Left renal pelvis (tissue), 4 donors: Measurements from ENCODE around the gene LMOD2. TPM values are rescaled to one million over a fixed set of nuclear protein-coding genes. Genes with fewer than 3 reads are reported as not detected.

ENCODE experiments used
- DNase-seq, 4 donors: peaks; one replicate each; pipeline ENCODE4 v3.0.0-alpha.2; 2013; ENCODE audit warnings: low read depth in 4 of 4, low spot score in 3 of 4
- polyA plus RNA-seq, 4 donors: library from polyadenylated mRNA; unstranded; fragments of 120-200 nt; gene quantifications; one replicate each; pipeline ENCODE4 v1.2.1, GENCODE V29; 2013; ENCODE audit not compliant: insufficient read length in 4 of 4

LMOD2 gene
- polyA plus RNA-seq, 4 donors, result not detected

DNA sequence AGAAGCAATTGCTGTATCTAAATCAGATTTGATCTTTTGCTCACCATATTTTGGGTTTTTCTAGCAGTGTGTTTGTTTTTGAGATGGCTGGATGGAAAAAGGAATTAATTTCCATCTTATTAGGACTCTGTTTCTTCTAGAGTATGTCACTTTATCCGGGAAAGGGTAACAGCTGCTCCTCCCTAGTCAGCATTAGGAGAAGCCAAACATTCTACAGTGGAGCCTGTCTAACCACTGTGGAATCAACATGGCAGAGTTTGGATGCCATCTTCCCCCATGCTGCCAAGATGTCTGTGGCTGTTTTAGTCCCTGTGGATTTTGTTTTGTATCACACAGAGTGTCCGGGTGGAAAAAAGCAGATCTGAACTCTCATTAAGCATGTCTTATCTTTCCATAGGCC is 16.0 kb upstream of the LMOD2 start:
- no peak for DNase-seq

DNA sequence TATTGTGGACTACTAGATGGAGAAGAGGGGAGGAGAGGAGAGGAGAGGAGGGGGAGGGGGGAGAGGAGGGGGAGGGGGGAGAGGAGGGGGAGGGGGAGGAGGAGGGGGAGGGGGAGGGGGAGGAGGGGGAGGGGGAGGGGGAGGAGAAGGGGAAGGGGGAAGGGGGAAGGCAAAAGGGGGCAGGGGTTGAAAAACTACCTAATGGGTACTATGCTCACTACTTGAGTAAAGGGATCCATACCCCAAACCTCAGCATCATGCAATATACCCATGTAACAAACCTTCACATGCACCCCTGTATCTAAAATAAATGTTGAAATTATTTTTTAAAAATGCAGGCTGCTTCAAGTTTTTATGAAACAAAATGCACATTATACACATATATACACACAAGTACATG is 15.1 kb upstream of the LMOD2 start:
- no peak for DNase-seq

- DNase-seq, result no peak
These were observed 13.8 kb upstream of the LMOD2 start for GRCh38 chr7:123641901-123642300.

- DNase-seq, result peak in 1 of 4 donors; percentile 32
These were observed 11.9 kb upstream of the LMOD2 start for GRCh38 chr7:123643495-123644441.

- no peak for DNase-seq
These were observed 10.2 kb upstream of the LMOD2 start for GRCh38 chr7:123645516-123645915.

- DNase-seq, result no peak
These were observed 8.4 kb upstream of the LMOD2 start for GRCh38 chr7:123647106-123647730.

DNA sequence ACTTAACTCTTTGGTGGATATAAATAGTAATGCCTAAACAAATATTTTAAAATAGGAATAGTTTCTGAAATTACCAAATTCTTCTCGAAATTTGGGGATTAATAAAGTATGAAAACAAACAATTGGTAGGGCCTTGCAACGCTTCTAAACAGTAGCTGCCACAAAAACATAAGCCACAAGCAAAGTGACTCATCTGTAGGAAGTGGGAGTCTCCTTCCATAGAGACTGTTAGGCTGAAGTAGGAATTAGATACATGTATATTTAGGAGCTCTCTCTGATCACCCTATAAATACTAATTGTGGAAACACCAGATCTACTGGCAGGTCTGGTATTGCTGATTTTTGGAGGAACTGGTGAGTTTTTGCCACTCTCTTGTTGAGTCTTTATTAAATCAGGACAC is 5.7 kb upstream of the LMOD2 start:
- no peak for DNase-seq

DNA sequence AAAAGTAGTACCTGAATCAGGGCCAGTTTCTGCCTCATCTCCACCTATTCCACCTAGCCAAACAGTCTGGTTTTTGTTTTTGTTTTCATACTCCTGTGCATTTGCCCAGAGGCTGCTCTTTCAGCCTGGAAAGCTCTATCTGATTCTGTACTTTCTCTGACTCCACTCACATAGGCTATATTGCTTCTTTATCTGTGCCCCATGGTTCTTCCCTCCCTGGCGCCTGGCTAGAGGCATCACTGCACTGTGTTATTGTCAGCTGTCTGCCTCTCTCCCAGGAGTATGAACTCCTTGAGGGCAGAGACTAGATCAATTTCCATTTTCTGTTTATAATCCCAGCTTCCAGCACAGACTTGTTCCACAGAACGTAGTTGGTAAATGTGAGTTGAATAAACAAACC is 5.1 kb upstream of the LMOD2 start:
- no peak for DNase-seq

GRCh38 chr7:123652406-123652805 is 3.3 kb upstream of the LMOD2 start:
- DNase-seq, result no peak

DNA sequence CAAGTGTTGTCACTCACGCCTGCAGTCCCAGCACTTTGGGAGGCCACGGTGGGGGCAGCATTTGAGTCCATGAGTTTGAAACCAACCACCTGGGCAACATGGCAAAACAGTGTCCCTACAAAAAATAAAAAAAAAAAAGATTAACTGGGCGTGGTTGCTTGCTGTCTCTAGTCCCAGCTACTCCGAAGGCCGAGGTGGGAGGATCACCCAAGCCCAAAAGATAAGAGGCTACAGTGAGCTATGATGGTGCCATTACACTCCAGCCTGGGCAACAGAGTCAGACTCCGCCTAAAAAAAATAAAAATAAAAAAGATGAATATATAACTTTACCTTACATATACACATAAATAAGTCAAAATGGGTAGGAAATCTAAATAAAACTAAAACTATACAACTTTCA is 2.5 kb upstream of the LMOD2 start:
- DNase-seq, result no peak

GRCh38 chr7:123656544-123657303 is 1.1 kb downstream of the LMOD2 start:
- no peak for DNase-seq

GRCh38 chr7:123657304-123657685 is 1.6 kb downstream of the LMOD2 start:
- no peak for DNase-seq

DNA sequence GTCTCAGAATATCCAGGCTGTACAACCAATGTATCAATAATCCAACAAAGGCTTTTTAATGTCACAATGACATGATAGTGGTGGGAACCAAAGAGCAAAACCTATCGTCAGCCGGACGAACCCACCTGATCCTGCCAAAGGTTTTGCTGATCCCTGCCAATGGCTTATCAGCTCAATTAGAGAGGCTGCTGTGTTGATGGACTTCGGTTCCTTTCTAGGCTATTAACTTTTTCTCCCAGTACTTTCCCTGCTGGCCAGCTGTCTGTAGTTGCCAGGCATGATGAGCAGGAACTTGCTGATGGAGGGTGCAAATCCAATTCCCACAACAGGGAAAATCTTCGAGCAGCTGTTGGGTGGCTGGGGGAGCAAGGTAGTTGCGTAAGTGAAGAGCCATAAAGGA is 2.4 kb downstream of the LMOD2 start:
- no peak for DNase-seq

DNA sequence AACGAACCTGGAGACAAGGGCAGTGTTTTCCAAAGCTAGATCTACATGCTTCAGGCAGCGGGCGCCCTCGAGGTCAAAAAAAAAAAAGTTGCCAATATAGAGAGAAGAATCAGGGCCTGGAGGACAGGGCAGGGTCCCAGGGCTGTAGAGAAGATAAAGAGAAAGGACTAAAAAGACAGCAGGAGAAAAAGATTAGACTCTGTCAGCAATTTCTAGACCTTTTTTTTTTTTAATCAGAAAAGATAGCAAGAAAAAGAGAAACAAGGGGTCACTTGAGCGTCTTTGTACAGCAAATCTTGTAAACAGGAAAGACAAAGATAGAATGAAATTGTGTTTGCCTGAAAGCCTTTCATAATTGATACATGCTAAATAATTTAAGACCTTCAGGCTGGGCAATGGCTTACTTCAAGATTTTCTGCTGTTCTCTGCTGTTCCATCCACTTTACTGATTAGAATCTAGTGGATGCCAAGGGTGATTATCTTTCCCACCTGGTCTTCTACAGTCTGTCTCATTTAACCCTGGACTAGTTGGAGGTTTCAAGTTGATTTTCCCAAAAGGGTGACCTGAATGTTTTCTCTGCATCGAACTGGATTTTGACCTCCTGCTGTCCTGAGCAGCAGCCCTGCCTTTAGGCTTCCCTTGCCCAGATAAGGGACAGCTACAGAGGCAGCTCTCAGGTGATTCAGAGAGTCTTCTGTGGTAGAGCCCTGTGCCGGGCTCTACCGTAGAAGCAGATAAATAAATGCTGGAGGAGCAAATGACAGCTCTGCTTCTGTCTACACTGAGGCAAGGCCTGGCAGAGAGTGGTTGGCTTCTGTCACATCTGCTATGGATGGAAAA is 5.1 kb downstream of the LMOD2 start:
- DNase-seq, result no peak

GRCh38 chr7:123661765-123662164 is 6.1 kb downstream of the LMOD2 start:
- no peak for DNase-seq

DNA sequence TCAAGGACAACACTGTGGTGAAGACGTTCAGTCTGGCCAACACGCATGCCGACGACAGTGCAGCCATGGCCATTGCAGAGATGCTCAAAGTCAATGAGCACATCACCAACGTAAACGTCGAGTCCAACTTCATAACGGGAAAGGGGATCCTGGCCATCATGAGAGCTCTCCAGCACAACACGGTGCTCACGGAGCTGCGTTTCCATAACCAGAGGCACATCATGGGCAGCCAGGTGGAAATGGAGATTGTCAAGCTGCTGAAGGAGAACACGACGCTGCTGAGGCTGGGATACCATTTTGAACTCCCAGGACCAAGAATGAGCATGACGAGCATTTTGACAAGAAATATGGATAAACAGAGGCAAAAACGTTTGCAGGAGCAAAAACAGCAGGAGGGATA is 6.6 kb downstream of the LMOD2 start:
- DNase-seq, result no peak

DNA sequence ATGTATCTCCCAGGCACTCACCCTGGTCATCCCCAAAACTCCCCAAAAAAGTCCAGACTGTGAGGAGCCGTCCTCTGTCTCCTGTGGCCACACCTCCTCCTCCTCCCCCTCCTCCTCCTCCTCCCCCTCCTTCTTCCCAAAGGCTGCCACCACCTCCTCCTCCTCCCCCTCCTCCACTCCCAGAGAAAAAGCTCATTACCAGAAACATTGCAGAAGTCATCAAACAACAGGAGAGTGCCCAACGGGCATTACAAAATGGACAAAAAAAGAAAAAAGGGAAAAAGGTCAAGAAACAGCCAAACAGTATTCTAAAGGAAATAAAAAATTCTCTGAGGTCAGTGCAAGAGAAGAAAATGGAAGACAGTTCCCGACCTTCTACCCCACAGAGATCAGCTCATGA is 7.1 kb downstream of the LMOD2 start:
- DNase-seq, result no peak

DNA sequence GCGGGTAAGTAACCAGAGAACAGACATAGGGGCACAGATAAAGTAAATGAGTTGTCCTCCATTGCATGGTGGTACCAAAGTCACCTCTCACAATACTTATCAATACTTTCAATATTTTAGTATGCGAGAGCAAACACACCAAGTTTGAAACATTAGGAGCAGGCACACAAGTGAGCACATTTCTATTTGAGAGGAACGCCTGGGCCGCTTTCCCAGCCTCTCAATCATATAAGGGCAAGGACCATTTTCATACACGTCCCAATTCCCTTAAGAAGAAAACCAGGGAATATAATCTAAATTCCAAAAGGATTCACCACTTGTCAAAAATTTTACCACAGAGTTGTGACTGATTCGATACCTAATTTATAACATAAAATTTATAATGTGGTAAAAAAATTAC is 7.5 kb downstream of the LMOD2 start:
- DNase-seq, result no peak

DNA sequence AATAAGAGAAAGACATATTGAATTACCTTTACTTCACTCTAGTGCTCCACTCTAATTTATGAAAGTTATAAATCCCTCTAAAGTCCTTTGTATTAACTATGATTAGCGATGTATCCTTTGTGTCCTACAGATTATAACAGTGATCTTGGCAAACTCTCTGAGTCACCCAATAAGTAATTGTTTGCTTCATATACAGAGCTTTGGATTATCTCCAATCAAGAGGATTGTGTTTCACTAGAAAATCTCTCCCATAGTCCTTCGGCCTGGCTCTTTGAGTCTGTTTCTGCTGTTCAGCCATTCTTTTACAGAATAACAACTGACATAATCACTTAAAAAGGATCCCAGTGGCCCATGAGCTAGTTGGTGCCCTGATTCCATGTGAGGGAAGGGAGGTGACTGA is 9.5 kb downstream of the LMOD2 start:
- DNase-seq, result no peak

GRCh38 chr7:123665896-123666295 is 10.2 kb downstream of the LMOD2 start:
- no peak for DNase-seq

DNA sequence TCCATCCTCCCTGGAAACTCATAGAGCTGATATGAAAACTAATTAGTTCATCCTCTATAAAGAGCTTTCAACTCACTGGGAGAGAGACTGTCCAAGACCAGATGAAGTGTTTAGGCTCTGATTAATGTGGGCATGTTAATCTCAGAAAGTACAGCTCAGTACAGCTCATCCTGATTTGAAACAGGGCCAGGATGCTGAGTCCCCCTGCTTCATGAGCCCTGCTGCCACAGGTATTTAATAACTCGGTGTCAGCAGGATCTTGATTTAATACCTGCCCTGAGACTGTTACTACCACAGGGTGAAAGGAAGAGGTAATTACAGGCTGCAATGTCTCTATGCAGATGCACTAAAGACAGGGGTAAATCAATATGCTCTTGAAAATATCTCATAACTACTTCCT is 10.8 kb downstream of the LMOD2 start:
- no peak for DNase-seq
